Liver (tissue), 9 donors: ENCODE measurements around the gene DNM2. TPM values are rescaled to one million over a fixed set of nuclear protein-coding genes. Genes with fewer than 3 reads are reported as not detected.

Experiments
- DNase-seq: peaks from one replicate; pipeline ENCODE4 v3.0.0-alpha.2; 2017; ENCODE audit warnings: low spot score
- H3K27ac ChIP-seq, 2 donors: one replicate each; pipeline ENCODE4 v1.7.0; 2013; ENCODE audit warnings: inconsistent platforms in 2 of 2, low read length in 2 of 2, control low read depth in 1 of 2, low read depth in 1 of 2, mild to moderate bottlenecking in 1 of 2
- H3K27me3 ChIP-seq, 4 donors: one replicate each; pipeline versions ENCODE4 v1.6.1 to v1.7.0; 2013; ENCODE audit warnings: low read length in 3 of 4, inconsistent platforms in 1 of 4, mild to moderate bottlenecking in 1 of 4, moderate library complexity in 1 of 4; ENCODE audit not compliant: control insufficient read depth in 4 of 4, insufficient read depth in 4 of 4
- H3K36me3 ChIP-seq, 4 donors: one replicate each; pipeline versions ENCODE4 v1.6.1 to v1.7.0; 2013; ENCODE audit warnings: low read length in 3 of 4, mild to moderate bottlenecking in 3 of 4, low read depth in 1 of 4, moderate library complexity in 1 of 4; ENCODE audit not compliant: control insufficient read depth in 4 of 4, insufficient read depth in 3 of 4
- H3K4me1 ChIP-seq, 4 donors: one replicate each; pipeline versions ENCODE4 v1.6.1 to v1.7.0; 2013; ENCODE audit warnings: low read length in 3 of 4, mild to moderate bottlenecking in 3 of 4, moderate library complexity in 1 of 4; ENCODE audit not compliant: control insufficient read depth in 4 of 4, insufficient read depth in 4 of 4
- H3K4me3 ChIP-seq, 3 donors: one replicate each; pipeline versions ENCODE4 v1.6.1 to v1.7.0; 2013; ENCODE audit warnings: low read length in 3 of 3, control low read depth in 1 of 3, low read depth in 1 of 3, mild to moderate bottlenecking in 1 of 3
- H3K9ac ChIP-seq, 2 donors: one replicate each; pipeline ENCODE4 v1.7.0; 2013; ENCODE audit warnings: low read length in 2 of 2, mild to moderate bottlenecking in 2 of 2, moderate library complexity in 2 of 2, control low read depth in 1 of 2, low read depth in 1 of 2
- H3K9me3 ChIP-seq, 4 donors: one replicate each; pipeline versions ENCODE4 v1.6.1 to v1.7.0; 2013; ENCODE audit warnings: low read length in 3 of 4; ENCODE audit not compliant: control insufficient read depth in 4 of 4
- ATF3 ChIP-seq: IDR thresholded peaks from 2 replicates; pipeline ENCODE4 v1.6.1; 2016; ENCODE audit warnings: antibody characterized with exemption
- CTCF ChIP-seq: fragments of 150-350 bp; IDR thresholded peaks from 2 replicates; pipeline ENCODE4 v1.5.1; 2017; ENCODE audit warnings: improper control_type of control experiment, low read depth, low read length; ENCODE audit not compliant: missing input control
- EGR1 ChIP-seq, 2 donors: IDR thresholded peaks; 2 replicates each; pipeline ENCODE4 v1.6.1; 2016 to 2018; ENCODE audit warnings: antibody characterized with exemption in 2 of 2, low read depth in 2 of 2
- FOXA1 ChIP-seq: IDR thresholded peaks from 2 replicates; pipeline ENCODE4 v1.6.1; 2016; ENCODE audit warnings: antibody characterized with exemption
- FOXA2 ChIP-seq: IDR thresholded peaks from 2 replicates; pipeline ENCODE4 v1.6.1; 2016; ENCODE audit warnings: antibody characterized with exemption
- GABPA ChIP-seq, 2 donors: IDR thresholded peaks in 1 of 2; conservative IDR thresholded peaks in 1 of 2; 2 replicates each; pipeline ENCODE4 v1.6.1; 2016; ENCODE audit warnings: antibody characterized with exemption in 2 of 2, mild to moderate bottlenecking in 1 of 2, moderate library complexity in 1 of 2
- HNF4A ChIP-seq, 2 donors: conservative IDR thresholded peaks; 2 replicates each; pipeline ENCODE4 v1.6.1; 2016; ENCODE audit warnings: antibody characterized with exemption in 2 of 2, mild to moderate bottlenecking in 2 of 2
- HNF4G ChIP-seq: IDR thresholded peaks from 2 replicates; pipeline ENCODE4 v1.6.1; 2016; ENCODE audit warnings: antibody characterized with exemption
- JUND ChIP-seq, 2 donors: IDR thresholded peaks; 2 replicates each; pipeline ENCODE4 v1.6.1; 2016; ENCODE audit warnings: antibody characterized with exemption in 2 of 2
- MAX ChIP-seq: IDR thresholded peaks from 2 replicates; pipeline ENCODE4 v1.6.1; 2016; ENCODE audit warnings: antibody characterized with exemption
- NR2F2 ChIP-seq: IDR thresholded peaks from 2 replicates; pipeline ENCODE4 v1.6.1; 2016; ENCODE audit warnings: antibody characterized with exemption
- RAD21 ChIP-seq, 2 donors: IDR thresholded peaks; 2 replicates each; pipeline ENCODE4 v1.6.1; 2016; ENCODE audit warnings: antibody characterized with exemption in 2 of 2, mild to moderate bottlenecking in 2 of 2
- REST ChIP-seq: IDR thresholded peaks from 2 replicates; pipeline ENCODE4 v1.6.1; 2016; ENCODE audit warnings: antibody characterized with exemption, mild to moderate bottlenecking
- RXRA ChIP-seq, 2 donors: IDR thresholded peaks; 2 replicates each; pipeline ENCODE4 v1.6.1; 2017 to 2018; ENCODE audit warnings: antibody characterized with exemption in 2 of 2, mild to moderate bottlenecking in 1 of 2
- SP1 ChIP-seq: IDR thresholded peaks from 2 replicates; pipeline ENCODE4 v1.6.1; 2018; ENCODE audit warnings: antibody characterized with exemption, mild to moderate bottlenecking
- TAF1 ChIP-seq: conservative IDR thresholded peaks from 2 replicates; pipeline ENCODE4 v1.6.1; 2016; ENCODE audit warnings: antibody characterized with exemption, mild to moderate bottlenecking
- ZBTB33 ChIP-seq: IDR thresholded peaks from 2 replicates; pipeline ENCODE4 v1.6.1; 2016; ENCODE audit warnings: antibody characterized with exemption
- WGBS: extraction: QIAGEN DNeasy Blood & Tissue Kit; methylation state at CpG from one replicate; pipeline ENCODE4 v1.1.7; 2013; 5-methylcytosine and 5-hydroxymethylcytosine counted together
- polyA plus RNA-seq, 2 donors: library from polyadenylated mRNA; stranded (reverse) in 1 of 2; unstranded in 1 of 2; fragments of 200-250 nt in 1 of 2; fragments of >200 nt in 1 of 2; fragmentation: Nextera tagmentation in 1 of 2; extraction: Ambion mirVana in 1 of 2; gene quantifications; one replicate each; pipeline versions ENCODE4 v1.2.1 to v1.2.3, GENCODE V29; 2013 to 2015
- total RNA-seq, 2 donors: library from RNA; depleted of rRNA; stranded (reverse); fragments of >200 nt; gene quantifications; one replicate each; pipeline ENCODE4 v1.2.3, GENCODE V29; 2014
- donor health status: healthy.
- donor health status: healthy.
- donor health status: healthy.
- donor health status: healthy.
- donor health status: healthy.

DNM2 gene
- total and polyA plus RNA-seq, 4 donors: 23.1 to 95.1 (median 59.1) TPM

GRCh38 chr19:10687518-10688288 is 30.2 kb upstream of the DNM2 start (continued):
- no peak for TF ChIP-seq EGR1 (IDR thresholded peaks at IDR 0.05; ENCODE audit: low read depth in 2 of 2)

- H3K9ac ChIP-seq: no peak overlapping the region
- peaks cover 22 to 77% (median 34%) of the 10 kb centered on the region in 4 donors for H3K36me3 ChIP-seq
- TF ChIP-seq CTCF: no peak
- TF ChIP-seq NR2F2: no peak
- no peak for TF ChIP-seq REST
- no peak for TF ChIP-seq FOXA2
- no peak for TF ChIP-seq EGR1 (IDR thresholded peaks at IDR 0.05; ENCODE audit: low read depth in 2 of 2)
- TF ChIP-seq RAD21 (IDR thresholded peaks at IDR 0.05): no peak
- TF ChIP-seq HNF4G: no peak
- TF ChIP-seq ZBTB33: no peak
- TF ChIP-seq TAF1: no peak
- TF ChIP-seq HNF4A (conservative IDR thresholded peaks at IDR 0.05): no peak
- TF ChIP-seq FOXA1: no peak
- no peak for TF ChIP-seq GABPA (IDR thresholded peaks at IDR 0.05 in 1 of 2, conservative IDR thresholded peaks at IDR 0.05 in 1 of 2)
- TF ChIP-seq ATF3: no peak
- no peak for TF ChIP-seq SP1
- no peak for TF ChIP-seq MAX
- no peak for TF ChIP-seq JUND (IDR thresholded peaks at IDR 0.05)
- TF ChIP-seq RXRA (IDR thresholded peaks at IDR 0.05): no peak
- DNase-seq: no peak
- 96% methylated on average over 27 of the region's 27 CpGs for WGBS
- no peak overlapping the region for H3K4me3 ChIP-seq
- no peak overlapping the region for H3K27ac ChIP-seq
- no peaks in the 10 kb centered on the region for H3K4me1 ChIP-seq
- no peaks in the 10 kb centered on the region for H3K9me3 ChIP-seq
- H3K27me3 ChIP-seq: no peaks in the 10 kb centered on the region
These were observed 29.2 kb upstream of the DNM2 start for GRCh38 chr19:10688545-10689280.
